Smooth muscle cell of the umbilical artery (primary cell): Measurements from ENCODE around the gene UBR7. TPM values are rescaled to one million over a fixed set of nuclear protein-coding genes. Genes with fewer than 3 reads are reported as not detected.

Experiments used
- total RNA-seq: library from RNA; depleted of rRNA; stranded (reverse); fragments of >200 nt; gene quantifications from 2 replicates; pipeline ENCODE4 v1.2.3, GENCODE V29; 2014

UBR7 gene
- total RNA-seq, result 15.7 and 27.3 TPM in 2 replicates

GRCh38 chr14:93206793-93207467 is at the start of gene UBR7, which contains the start of gene GON7:
Gene UBR7, plus strand, starts transcription at chr14:93207256. Its CDS starts 36 bp downstream, at chr14:93207292.
Gene GON7, minus strand, starts transcription at chr14:93207065. Its CDS starts 28 bp downstream, at chr14:93207037.

GRCh38 chr14:93184391-93185348 is 22.4 kb upstream of the UBR7 start, which contains the start of the genes LYSET and MOAP1:
Gene LYSET, plus strand, starts transcription at chr14:93185317. Its CDS starts 89 bp downstream, at chr14:93185406.
Gene MOAP1, minus strand, starts transcription at chr14:93184897. Its CDS starts 655 bp downstream, at chr14:93184242.

Other genes starting within 250 kb of the UBR7 start
- 9.8 and 37.6 TPM in 2 replicates for gene ITPK1, start 91.3 kb upstream of the UBR7 start, total RNA-seq
- gene MOAP1, start 22.4 kb upstream of the UBR7 start, total RNA-seq, result 22.4 and 24.6 TPM in 2 replicates
- 8.0 and 14.0 TPM in 2 replicates for gene LYSET, start 21.9 kb upstream of the UBR7 start, total RNA-seq
- 8.3 and 9.7 TPM in 2 replicates for gene GON7, start 191 bp upstream of the UBR7 start, total RNA-seq
- 23.8 and 26.4 TPM in 2 replicates for gene BTBD7, start 125.8 kb downstream of the UBR7 start, total RNA-seq
- gene COX8C, start 139.9 kb downstream of the UBR7 start, total RNA-seq, result not detected in 2 replicates
- under 0.01 and 0.18 TPM in 2 replicates for gene UNC79, start 223.7 kb downstream of the UBR7 start, total RNA-seq